Inflammatory macrophage treated with lipopolysaccharide for 4 hours (primary cell): ENCODE data around the gene S100A14.
"Not testable (repeated sequence)": the region's sequence is repeated elsewhere in the genome, so short reads cannot be mapped to it uniquely, and the experiment has no call there.

Experiments used
- DNase-seq: peaks from one replicate; pipeline ENCODE4 v3.0.0-alpha.2; 2020

S100A14 gene

GRCh38 chr1:153614189-153614900 lies 1.8 kb downstream of the S100A14 start:
- no peak for DNase-seq

DNA sequence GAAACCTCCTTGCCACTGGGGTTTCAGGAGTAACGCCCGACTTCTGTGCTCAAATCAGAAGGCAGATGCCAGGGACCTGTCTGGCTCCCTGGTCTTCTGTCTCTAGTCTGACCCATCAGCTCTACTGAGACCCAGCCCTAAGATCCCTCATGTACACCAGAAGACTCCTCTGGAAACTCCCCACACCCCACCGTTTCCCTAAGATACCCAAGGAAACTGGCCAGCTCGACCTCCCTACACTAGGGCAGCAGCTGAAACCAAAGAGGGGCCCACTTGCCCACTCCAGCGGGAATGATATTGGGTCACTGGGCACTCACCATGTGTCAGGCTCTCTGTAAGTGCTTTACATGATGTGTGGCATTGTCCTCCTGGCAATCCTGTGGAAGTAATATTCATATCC lies 2.7 kb downstream of the S100A14 start:
- DNase-seq = no peak

DNA sequence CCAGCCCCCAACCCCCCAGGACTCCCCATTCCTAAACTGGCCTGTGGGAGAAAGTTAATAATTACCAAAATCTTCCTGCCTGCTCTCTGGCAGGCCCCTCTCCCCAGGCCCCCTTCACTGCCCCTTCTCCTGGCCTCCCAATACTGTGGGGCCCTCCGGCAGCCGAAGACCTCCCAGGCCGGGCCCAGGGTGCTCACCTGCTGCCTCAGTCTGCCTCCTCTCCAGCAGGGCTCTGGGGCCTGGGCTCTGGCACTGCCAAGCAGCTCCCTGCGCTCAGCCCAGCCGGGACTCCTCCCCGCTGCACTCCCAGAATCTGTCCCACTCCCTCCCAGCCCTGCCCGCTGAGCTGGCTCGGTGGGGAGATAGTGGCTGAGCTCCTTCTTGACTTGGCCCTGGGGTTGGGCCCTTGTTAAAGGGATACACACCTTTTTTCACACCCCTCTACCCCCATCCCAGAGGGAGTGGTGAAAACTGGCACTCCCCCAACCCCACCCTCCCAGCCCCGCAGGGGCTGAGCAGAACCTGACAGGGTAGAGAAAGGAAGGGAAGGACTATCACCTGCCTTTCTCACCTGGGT lies 3.3 kb downstream of the S100A14 start, which contains the start of gene S100A16:
Gene S100A16 (minus strand): TSS at position 383 of the 577 bp plus-strand sequence. CDS start 4,986 bp downstream, outside the sequence.
- DNase-seq = no peak

- no peak for DNase-seq
These were observed 3.9 kb downstream of the S100A14 start for GRCh38 chr1:153612111-153612754.

DNA sequence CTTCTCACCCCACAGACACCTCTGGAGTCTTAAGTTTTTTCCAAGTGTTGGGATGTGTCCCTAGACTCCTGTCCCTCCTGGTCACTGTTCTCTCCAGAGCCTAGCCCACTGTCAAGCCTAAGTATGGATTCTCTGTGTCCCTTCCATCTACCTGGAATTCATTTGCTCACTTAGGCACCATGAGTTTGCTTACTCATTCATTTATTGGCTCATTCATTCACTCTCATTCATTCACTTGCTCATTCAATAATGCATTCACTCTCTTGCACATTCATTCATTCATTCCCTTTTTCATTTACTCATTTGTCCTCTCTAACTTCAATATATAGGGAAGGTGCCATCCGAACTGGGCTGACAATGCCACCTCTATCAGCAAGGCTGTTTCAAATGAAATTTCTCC lies 4.8 kb downstream of the S100A14 start:
- no peak for DNase-seq

DNA sequence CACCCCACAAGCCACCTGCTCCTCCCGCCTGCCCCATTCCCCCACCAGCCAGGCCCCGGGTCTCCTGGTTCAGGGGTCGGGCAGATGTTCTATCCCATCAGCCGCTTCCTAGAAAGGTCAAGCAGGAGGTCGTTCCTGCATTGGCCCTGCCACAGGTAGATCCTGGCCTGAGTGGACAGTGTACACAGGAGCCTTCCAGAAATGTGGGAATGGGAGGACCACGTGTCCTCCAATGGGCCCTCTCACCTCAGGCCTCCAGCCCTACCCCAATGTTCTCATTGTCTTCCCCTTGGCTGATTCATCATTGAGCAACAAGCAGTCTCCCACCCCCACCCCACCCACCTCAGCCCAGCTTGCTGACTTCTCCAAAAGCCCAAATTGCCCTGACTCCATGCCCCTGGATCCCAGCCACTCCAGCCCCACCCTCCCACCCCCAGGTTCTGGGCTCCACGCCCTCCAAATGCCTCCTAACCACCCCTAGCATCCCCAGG lies 5.3 kb downstream of the S100A14 start:
- DNase-seq = peak; percentile 64

GRCh38 chr1:153610334-153610733 lies 5.8 kb downstream of the S100A14 start:
- DNase-seq = peak; percentile 24

DNA sequence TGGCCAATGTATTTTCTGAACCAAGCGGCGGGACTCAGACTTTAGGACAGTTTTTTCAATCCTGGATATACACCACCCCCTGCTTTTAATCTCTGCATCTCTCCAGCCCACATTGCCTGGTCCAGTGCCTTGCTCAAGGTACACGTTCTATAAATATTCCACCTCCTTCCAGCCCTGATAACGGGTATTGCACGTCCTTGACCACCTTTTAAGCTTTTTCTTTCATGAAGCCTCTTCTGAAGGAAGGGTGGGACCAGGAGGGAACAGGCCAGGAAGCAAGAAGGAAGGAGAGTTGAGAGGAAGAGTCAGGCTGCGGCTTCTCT lies 6.6 kb downstream of the S100A14 start:
- no peak for DNase-seq

GRCh38 chr1:153608742-153609584 lies 7.2 kb downstream of the S100A14 start:
- DNase-seq = peak; percentile 83

GRCh38 chr1:153608089-153608682 lies 7.9 kb downstream of the S100A14 start:
- no peak for DNase-seq

DNA sequence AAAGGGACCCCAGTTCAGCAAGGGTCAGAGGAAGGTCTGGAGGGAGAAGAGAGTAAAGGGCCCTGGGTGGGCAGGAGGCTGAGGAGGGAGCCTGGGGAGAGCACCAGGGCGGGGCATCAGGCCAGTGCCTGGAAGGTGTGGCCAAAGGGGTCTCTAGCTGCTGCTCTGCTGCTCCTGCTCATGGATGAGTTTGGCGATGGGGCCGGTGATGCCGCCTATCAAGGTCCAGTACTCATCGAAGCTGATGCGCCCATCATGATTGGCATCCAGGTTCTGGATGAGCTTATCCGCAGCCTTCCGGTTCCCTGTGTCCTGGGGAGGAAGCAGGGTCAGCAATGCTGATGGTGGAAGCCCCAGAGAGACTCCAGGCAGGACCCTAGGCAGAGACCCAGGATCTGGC lies 8.7 kb downstream of the S100A14 start:
- DNase-seq = no peak

GRCh38 chr1:153606194-153606593 lies 9.9 kb downstream of the S100A14 start:
- DNase-seq = no peak

DNA sequence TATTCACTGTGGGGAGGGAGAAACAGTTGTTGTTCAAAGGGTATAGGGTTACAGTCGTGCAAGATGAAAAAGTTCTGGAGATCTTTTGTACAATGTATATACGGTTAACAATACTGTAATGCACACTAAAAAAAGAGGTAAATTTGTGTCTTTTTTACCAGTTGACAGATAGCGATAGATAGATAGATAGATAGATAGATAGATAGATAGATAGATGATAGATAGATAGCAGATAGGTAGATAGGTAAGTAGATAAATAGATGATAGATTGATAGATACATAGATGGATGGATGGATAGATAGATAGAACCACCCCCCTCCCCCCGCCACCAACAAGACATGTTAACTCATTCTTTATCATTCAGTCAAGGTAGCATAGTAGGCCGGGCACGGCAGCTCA lies 13.4 kb downstream of the S100A14 start:
- no peak for DNase-seq

- DNase-seq = no peak
These were observed 16.3 kb downstream of the S100A14 start for GRCh38 chr1:153599847-153600246.

GRCh38 chr1:153598309-153599172 lies 17.6 kb downstream of the S100A14 start:
- peak; percentile 72 for DNase-seq

- peak; percentile 78 for DNase-seq
These were observed 18.9 kb downstream of the S100A14 start for GRCh38 chr1:153597206-153597605.

GRCh38 chr1:153592748-153593147 lies 23.4 kb downstream of the S100A14 start:
- DNase-seq = no peak

GRCh38 chr1:153588482-153588881 lies 27.6 kb downstream of the S100A14 start:
- no peak for DNase-seq

GRCh38 chr1:153588033-153588432 lies 28.1 kb downstream of the S100A14 start:
- DNase-seq = not testable (repeated sequence)

- no peak for DNase-seq
These were observed 28.8 kb downstream of the S100A14 start for GRCh38 chr1:153587314-153587713.

DNA sequence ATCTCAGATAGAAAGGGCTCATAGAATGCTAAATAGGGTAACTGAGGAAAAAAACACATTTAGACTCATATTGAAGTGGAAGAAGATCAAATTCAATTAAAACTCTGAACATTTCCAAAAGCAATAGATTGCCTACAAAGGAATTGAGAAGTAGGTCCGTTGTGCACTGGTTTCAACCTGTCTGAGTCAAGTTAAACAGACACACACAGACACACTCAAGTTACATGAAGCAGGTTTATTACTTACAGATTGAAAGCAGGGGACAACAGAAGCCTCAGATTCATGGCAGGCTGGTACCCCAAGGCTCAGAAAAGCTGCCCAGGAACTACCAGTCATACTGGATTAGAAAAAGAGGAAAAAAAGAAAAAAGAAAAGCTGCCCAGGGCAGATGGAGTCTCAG lies 29.8 kb downstream of the S100A14 start:
- no peak for DNase-seq

DNA sequence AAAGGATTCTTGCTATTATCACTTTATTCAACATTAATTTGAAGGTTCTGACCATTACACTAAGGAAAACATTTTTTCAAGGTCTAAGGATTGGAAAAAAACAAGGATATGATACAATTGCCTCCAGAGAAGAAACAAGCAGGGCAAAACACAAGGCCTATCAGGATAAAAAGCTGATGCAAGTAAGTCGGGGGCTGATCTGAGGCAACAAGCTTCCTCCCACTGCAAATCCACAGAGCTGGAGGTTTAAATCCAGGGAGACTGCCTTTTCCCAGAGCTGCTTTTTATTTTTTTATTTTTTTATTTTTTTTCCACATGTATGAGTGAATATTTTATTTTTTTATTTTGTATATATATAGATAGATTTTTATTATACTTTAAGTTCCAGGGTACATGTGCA lies 31.1 kb downstream of the S100A14 start:
- DNase-seq = no peak
